Measurements from ENCODE around the gene PERCC1.

The PERCC1 gene

GRCh38 chr16:1408171-1408837 lies 22.6 kb upstream of the PERCC1 start:
- in situ Hi-C loops (cut with MboI; ENCODE audit: low sequenced_read_pairs): no loop called here

GRCh38 chr16:1412847-1413246 lies 18.0 kb upstream of the PERCC1 start:
- in situ Hi-C loops (cut with MboI; ENCODE audit: low sequenced_read_pairs): no loop called here

- in situ Hi-C loops (cut with MboI; ENCODE audit: low sequenced_read_pairs): no loop called here
Observed at GRCh38 chr16:1413684-1414531, 17.0 kb upstream of the PERCC1 start.

GRCh38 chr16:1414532-1415260 lies 16.2 kb upstream of the PERCC1 start, which contains the start of gene UNKL:
Gene UNKL (minus strand): TSS chr16:1414704. CDS start chr16:1414691, 13 bp downstream.
- in situ Hi-C loops (cut with MboI; ENCODE audit: low sequenced_read_pairs): no loop called here

GRCh38 chr16:1416521-1416941 lies 14.3 kb upstream of the PERCC1 start:
- in situ Hi-C loops (cut with MboI; ENCODE audit: low sequenced_read_pairs): no loop called here

- in situ Hi-C loops (cut with MboI; ENCODE audit: low sequenced_read_pairs): no loop called here
Observed at GRCh38 chr16:1420111-1420539, 10.8 kb upstream of the PERCC1 start.

GRCh38 chr16:1422076-1422475 lies 8.8 kb upstream of the PERCC1 start:
- in situ Hi-C loops (cut with MboI; ENCODE audit: low sequenced_read_pairs): no loop called here

- in situ Hi-C loops (cut with MboI; ENCODE audit: low sequenced_read_pairs): no loop called here
Observed at GRCh38 chr16:1424028-1424427, 6.8 kb upstream of the PERCC1 start.

GRCh38 chr16:1425616-1426370 lies 5.1 kb upstream of the PERCC1 start:
- in situ Hi-C loops (cut with MboI; ENCODE audit: low sequenced_read_pairs): no loop called here

- in situ Hi-C loops (cut with MboI; ENCODE audit: low sequenced_read_pairs): no loop called here
Observed at GRCh38 chr16:1426734-1427471, 4.0 kb upstream of the PERCC1 start.

GRCh38 chr16:1427473-1428461 lies 3.1 kb upstream of the PERCC1 start:
- in situ Hi-C loops (cut with MboI; ENCODE audit: low sequenced_read_pairs): no loop called here

- in situ Hi-C loops (cut with MboI; ENCODE audit: low sequenced_read_pairs): no loop called here
Observed at GRCh38 chr16:1428511-1428910, 2.4 kb upstream of the PERCC1 start.

GRCh38 chr16:1429012-1429411 lies 1.9 kb upstream of the PERCC1 start:
- in situ Hi-C loops (cut with MboI; ENCODE audit: low sequenced_read_pairs): no loop called here

GRCh38 chr16:1429631-1430030 lies 1.2 kb upstream of the PERCC1 start:
- in situ Hi-C loops (cut with MboI; ENCODE audit: low sequenced_read_pairs): no loop called here

- in situ Hi-C loops (cut with MboI; ENCODE audit: low sequenced_read_pairs): no loop called here
Observed at GRCh38 chr16:1430214-1430758, 592 bp upstream of the PERCC1 start.

GRCh38 chr16:1431497-1432270 lies 806 bp downstream of the PERCC1 start:
- in situ Hi-C loops (cut with MboI; ENCODE audit: low sequenced_read_pairs): no loop called here

GRCh38 chr16:1432388-1433262 lies 1.7 kb downstream of the PERCC1 start:
- in situ Hi-C loops (cut with MboI; ENCODE audit: low sequenced_read_pairs): no loop called here
